ENCODE data around the gene FFAR1.

- TF ChIP-seq SIN3A (IDR thresholded peaks at IDR 0.05; ENCODE audit: borderline replicate concordance, low read depth, low read length) (no peak), RCOR1 (IDR thresholded peaks at IDR 0.05; ENCODE audit: low read length) (no peak), CTCF (IDR thresholded peaks at IDR 0.05) (no peak), RFX5 (IDR thresholded peaks at IDR 0.05; ENCODE audit: low read length) (no peak), EP300 (IDR thresholded peaks at IDR 0.05; ENCODE audit: borderline replicate concordance in 1 of 2, low read depth in 1 of 2, low read length in 1 of 2) (no peak), REST (IDR thresholded peaks at IDR 0.05; ENCODE audit: low read depth, low read length) (no peak), USF2 (IDR thresholded peaks at IDR 0.05; ENCODE audit: borderline replicate concordance, low read depth, low read length) (no peak), NRF1 (IDR thresholded peaks at IDR 0.05; ENCODE audit: low read depth, low read length) (no peak), NFIC (IDR thresholded peaks at IDR 0.05; ENCODE audit: borderline replicate concordance) (no peak), YY1 (IDR thresholded peaks at IDR 0.05; ENCODE audit: low read depth) (no peak)
Observed at GRCh38 chr19:35389192-35389861, 41.6 kb downstream of the FFAR1 start.

Data from SK-N-SH (cell line).